GM21576 (cell line): ENCODE measurements around the gene AKR1A1.
"Not testable (repeated sequence)": the region's sequence is repeated elsewhere in the genome, so short reads cannot be mapped to it uniquely, and the experiment has no call there.

Source experiments
- ATAC-seq: cut with Tn5 transposase; IDR thresholded peaks from one replicate; pipeline ENCODE4 v1.9.1; 2021; ENCODE audit warnings: mild to moderate bottlenecking, moderate library complexity; ENCODE audit not compliant: unreplicated experiment

Gene AKR1A1

DNA sequence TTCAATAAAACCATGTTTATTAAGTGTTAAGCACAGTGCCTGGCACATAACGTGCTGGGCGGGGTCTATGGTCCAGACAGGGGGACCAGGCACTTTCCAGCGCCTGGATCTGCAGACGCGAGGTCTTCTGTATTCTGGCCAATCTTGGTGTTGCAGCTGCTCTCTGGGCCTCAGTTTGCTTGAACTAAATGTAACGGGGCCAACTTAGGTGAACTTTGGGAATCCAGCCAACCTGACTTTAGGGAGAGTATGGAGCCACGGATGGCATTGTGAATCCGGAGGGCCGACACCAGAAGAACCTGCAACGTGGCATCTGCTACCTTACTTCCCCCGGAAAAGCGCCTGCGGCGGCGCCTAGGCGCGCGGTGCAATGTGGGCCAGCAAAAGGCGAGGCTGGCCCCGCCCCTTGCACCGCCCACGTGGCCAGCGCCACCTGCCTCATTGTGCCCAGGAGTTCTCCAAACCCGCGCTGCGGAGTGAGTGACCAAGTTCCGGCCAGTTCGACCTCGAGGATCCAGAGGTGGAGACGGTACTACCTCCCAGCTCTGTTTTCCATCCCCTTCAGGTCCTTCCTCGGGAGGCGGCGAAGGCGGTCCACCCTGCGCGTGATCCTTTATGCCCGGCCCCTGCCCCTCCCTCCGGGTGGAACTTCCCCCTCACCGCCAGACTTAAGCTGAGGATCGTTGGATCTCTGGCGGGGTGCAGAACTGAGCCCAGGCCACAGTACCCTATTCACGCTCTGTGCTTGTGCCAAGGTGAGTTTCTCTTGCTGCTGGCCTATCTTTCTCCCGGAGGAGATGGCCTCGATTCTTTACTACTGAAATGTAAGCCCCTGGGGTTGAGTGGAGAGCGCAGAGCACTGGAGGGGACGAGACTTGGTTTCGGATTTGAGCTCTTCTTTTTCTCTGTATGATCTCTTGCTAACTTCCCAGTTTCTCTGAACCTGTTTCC, at the start of gene AKR1A1:
TSS of gene AKR1A1 (plus strand) at position 426 of the 951 bp plus-strand sequence. CDS start 10,969 bp downstream, outside the sequence.
- peak; percentile 83 for ATAC-seq

DNA sequence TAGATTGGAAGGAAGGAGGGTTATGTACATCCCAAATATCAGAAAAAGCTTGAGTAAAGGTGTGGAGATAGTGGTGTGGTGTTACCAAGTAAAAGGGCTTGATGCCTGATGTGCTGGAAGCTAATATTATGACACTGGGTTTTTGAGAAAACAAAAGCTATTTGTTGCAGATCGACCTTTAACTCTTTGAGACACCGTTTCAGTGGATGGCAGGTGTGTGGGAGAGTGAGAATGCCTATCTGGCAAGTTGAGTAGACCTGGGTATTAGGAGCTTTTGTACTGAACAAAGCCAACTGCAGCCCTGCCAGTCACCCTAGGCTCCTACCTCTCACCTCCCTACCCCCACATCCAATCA, 49.1 kb upstream of the AKR1A1 start:
- ATAC-seq = no peak

DNA sequence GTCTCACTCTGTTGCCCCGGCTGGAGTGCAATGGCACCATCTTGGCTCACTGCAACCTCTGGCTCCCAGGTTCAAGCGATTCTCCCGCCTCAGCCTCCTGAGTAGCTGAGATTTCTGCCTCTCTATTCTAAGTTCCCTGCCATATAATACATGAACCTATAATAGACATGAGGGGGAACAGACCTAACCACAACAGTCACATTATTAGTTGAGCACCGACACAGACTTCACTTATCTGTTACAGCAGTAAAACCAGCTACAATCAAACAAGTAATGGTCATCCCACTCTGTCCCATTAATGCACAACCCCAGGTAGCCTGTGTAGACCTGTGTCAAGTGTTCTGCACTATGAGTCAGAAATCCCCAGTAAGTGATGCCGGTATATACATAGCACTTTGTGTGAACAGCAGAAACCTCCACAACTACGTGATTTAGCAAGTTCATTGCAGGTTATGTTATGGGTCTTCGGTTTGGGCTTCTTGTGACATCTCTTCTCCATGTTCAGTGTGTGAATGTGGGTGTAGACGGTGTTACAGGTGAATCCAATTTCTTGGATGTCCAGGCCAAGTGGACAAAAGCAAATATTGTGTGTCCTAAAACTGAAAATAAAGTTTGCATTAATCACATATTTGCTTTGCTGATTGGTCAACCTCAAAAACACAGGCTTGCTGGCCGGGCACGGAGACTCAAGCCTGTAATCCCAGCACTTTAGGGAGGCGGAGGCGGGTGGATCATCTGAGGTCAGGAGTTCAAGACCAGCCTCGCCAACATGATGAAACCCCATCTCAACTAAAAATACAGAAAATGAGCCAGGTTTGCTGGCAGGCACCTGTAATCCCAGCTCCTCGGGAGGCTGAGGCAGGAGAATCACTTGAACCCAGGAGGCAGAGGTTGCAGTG, 46.9 kb upstream of the AKR1A1 start:
- no peak for ATAC-seq

DNA sequence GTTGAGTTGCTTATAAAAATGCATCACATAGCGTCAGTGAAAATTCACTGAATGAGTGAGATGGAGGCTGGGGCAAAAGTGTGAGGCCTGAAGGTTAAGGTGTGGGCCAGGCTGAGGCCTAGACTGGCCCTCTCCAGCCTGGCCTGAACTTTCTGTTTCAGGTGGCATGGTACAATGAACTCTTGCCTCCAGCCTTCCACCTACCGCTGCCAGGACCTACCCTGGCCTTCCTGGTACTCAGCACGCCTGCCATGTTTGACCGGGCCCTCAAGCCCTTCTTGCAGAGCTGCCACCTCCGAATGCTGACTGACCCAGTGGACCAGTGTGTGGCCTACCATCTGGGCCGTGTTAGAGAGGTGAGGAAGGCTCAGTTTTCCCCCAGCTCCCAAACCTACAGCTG, 43.4 kb upstream of the AKR1A1 start:
- no peak for ATAC-seq

DNA sequence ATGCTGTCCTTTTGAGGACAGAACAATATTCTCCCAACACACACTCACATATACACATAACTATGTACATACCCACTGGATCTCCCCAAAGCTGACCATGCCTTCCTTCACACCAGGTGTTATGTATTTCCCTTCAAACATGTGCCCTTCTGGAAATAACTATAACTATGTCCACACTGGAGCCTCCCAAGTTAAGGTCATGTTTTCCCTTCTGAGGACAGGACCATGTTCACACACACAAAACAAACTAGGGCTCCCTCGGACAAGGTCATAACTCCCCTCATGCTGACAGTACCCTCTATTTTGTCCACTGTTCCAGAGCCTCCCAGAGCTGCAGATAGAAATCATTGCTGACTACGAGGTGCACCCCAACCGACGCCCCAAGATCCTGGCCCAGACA, 42.7 kb upstream of the AKR1A1 start:
- no peak for ATAC-seq

DNA sequence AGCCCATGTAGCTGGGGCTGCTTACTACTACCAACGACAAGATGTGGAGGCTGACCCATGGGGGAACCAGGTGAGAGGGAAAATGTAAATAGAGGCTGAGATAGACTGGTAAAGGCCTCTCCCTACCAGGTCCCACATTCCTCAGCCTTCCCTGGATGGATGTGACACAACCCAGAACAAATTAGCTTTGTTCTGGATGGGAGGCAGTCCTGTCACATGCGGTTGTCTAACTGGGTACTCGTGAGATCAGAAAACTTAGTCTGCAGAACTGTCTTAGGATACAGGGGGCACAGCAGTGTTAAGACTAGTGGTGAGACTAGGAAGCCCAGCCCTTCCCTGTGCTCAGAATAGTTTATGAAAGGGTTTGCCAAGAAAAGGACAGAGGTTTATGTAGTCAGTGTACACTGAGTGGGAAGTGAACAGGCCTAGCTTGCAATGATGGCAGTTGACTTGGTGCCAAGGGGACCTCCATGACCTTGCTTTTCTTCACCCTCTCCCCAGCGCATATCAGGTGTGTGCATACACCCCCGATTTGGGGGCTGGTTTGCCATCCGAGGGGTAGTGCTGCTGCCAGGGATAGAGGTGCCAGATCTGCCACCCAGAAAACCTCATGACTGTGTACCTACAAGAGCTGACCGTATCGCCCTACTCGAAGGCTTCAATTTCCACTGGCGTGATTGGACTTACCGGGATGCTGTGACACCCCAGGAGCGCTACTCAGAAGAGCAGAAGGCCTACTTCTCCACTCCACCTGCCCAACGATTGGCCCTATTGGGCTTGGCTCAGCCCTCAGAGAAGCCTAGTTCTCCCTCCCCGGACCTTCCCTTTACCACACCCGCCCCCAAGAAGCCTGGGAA, 42.1 kb upstream of the AKR1A1 start:
- ATAC-seq = no peak

DNA sequence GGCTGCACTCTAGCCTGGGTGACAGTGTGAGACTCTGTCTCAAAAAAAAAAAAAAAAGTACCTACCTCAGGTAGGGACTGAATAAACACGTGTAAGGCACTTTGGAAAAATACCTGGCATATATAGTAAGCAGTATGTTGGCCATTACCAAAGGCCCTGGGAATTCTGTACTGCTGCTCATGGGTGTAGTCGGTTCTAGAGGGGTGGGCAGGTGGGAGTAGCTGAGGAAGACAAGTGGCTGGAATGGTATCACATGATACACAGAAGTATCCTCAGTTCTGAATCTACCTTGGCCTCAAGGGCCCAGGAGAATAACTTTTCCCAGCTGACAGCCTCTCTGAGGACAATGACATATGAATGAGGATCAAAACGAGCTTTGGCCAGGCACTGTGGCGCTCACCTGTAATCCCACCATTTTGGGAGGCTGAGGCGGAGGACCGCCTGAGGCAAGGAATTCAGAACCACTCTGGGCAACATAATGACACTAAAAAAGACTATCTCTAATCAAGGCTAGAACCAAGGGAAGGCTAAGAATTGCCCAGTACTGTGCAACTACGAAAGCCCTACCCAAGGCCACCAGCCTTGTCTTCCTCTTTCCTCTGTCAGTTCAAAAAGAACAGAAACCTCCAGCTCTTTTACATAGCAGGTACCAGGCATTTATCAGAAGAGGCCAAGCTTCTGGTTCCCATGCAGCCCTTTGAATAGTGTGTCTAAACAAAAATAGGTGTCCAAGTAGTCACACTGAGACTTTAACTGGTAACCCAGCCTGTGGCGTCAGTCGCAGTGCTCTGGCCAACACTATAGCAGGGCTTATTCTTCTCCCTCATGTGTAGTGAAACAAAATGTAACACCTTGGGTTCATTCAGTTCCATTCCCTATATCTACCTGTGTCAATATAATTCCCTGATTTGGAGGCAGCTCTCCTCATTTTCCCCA, 40.3 kb upstream of the AKR1A1 start:
- no peak for ATAC-seq

DNA sequence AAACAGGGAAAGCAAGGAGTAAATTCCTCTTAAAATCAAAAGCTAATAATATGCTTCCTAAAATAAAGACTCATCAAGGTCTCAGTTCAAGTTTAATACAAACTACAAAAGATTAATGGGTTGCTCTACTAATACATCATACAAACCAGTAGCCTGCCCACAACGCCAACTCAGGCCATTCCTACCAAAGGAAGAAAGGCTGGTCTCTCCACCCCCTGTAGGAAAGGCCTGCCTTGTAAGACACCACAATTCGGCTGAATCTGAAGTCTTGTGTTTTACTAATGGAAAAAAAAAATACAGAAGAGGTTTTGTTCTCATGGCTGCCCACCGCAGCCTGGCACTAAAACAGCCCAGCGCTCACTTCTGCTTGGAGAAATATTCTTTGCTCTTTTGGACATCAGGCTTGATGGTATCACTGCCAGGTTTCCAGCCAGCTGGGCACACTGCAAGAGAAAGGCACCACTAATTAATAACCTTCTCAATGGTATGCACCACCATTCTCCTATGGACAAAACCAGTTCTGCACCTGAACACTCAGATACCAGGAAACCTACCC, 39.6 kb upstream of the AKR1A1 start:
- no peak for ATAC-seq

DNA sequence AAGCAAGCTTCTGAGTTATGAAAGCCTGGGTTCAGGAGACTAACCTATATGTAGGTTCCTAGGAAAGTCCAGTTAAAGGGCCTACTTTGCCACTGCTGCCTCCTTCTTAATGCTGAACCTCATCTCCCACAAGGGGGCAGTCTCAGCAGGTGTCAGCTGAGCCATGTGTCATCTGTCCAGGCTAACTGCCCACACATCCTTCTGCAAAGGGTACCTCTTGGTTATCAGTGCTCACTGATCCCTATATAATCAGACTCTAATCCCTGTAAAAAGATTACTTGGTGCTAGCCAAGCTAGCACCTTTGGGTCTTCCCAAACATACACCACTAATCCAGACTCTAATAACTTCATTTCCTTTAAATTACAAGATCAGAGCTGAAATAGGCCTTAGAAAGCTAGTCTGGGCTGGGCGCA, 38.0 kb upstream of the AKR1A1 start:
- ATAC-seq = no peak

DNA sequence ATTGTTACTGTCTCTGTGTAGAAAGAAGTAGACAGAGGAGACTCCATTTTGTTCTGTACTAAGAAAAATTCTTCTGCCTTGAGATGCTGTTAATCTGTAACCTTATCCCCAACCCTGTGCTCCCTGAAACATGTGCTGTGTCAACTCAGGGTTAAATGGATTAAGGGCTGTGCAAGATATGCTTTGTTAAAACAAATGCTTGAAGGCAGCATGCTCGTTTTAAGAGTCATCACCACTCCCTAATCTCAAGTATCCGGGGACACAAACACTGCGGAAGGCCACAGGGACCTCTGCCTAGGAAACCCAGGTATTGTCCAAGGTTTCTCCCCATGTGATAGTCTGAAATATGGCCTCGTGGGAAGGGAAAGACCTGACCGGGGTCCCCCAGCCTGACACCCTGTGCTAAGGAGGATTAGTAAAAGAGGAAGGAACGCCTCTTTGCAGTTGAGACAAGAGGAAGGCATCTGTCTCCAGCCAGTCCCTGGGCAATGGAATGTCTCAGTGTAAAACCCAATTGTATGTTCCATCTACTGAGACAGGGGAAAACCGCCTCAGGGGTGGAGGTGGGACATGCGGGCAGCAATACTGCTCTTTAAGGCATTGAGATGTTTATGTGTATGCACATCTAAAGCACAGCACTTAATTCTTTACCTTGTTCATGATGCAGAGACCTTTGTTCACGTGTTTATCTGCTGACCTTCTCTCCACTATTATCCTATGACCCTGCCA, 36.9 kb upstream of the AKR1A1 start:
- not testable (repeated sequence) for ATAC-seq

DNA sequence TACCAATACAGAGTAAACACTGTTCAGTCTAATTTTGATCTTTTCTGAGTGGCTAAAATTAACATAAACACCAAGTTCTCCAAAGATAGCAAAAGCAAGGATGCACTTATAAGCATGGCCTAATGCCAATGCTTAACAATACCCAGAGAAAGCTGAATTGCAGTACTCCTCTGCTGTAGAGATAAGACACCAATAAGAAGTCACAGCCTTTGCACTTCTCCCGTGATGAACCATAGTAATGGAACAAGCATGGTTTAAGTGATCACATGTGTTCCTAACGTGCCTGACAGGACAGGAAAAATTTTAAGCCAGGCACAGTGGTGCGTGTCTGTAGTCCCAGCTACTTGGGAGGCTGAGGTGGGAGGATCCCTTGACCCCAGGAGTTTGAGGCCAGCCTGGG, 34.6 kb upstream of the AKR1A1 start:
- no peak for ATAC-seq

DNA sequence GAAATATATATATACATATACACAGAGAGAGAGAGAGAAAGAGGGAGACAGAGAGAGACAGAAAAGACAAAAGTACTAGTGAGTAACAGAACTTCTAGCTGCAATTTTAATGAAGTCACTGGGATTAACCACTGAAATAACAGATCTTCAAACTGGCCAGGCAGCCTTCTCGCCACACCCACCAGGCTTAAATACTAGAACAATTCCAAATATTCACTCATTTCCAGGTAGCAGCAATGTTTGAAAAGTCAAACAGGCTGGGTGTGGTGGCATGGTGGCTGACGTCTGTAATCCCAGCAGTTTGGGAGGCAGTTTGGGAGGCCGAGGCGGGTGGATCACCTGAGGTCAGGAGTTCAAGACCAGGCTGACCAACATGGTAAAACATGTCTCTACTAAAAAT, 34.2 kb upstream of the AKR1A1 start:
- ATAC-seq = no peak

DNA sequence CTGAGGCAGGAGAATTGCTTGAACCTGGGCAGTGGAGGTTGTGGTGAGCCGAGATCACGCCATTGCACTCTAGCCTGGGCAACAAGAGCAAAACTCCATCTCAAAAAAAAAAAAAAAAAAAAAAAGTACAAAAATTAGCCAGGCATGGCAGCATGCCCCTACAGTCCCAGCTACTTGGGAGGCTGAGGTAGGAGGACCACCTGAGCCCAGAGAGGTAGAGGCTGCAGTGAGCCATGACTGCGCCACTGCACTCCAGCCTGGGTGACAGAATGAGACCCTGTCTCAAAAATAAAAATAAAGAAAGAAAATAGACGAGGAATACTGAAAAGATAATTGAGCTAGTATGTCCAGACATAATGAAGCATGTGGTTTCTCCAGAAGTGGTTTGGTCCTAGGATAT, 32.3 kb upstream of the AKR1A1 start:
- not testable (repeated sequence) for ATAC-seq

DNA sequence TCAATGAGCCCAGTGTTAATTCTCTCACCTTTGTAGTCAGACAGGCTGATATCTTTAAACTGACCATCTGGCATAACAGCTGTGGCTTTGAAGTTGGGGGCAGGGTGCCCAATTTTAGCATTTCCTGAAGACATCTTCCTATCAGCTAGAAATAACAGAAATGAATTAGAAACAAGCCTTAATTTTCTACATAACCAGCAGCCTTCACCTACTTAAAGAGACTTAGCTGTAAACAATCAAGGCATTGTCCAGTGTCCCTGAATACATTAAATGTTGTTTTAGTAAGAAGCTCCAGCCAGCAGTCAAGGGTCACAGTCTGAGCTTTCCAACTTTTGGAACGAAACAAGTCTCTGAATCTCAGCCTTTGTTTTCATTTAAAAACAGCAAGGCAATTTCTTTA, 31.7 kb upstream of the AKR1A1 start:
- no peak for ATAC-seq

DNA sequence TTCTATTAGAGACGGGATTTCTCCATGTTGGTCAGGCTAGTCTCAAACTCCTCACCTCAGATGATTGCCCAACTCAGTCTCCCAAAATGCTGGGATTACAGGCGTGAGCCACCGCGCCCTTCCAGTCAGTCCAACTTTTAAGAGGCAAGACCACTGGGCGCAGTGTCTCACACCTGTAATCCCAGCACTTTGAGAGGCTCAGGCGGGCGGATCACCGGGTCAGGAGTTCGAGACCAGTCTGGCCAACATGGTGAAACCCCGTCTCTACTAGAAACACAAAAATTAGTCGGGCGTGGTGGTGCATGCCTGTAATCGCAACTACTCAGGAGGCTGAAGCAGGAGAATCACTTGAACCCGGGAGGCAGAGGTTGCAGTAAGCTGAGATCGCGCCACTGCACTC, 30.9 kb upstream of the AKR1A1 start:
- ATAC-seq = not testable (repeated sequence)

DNA sequence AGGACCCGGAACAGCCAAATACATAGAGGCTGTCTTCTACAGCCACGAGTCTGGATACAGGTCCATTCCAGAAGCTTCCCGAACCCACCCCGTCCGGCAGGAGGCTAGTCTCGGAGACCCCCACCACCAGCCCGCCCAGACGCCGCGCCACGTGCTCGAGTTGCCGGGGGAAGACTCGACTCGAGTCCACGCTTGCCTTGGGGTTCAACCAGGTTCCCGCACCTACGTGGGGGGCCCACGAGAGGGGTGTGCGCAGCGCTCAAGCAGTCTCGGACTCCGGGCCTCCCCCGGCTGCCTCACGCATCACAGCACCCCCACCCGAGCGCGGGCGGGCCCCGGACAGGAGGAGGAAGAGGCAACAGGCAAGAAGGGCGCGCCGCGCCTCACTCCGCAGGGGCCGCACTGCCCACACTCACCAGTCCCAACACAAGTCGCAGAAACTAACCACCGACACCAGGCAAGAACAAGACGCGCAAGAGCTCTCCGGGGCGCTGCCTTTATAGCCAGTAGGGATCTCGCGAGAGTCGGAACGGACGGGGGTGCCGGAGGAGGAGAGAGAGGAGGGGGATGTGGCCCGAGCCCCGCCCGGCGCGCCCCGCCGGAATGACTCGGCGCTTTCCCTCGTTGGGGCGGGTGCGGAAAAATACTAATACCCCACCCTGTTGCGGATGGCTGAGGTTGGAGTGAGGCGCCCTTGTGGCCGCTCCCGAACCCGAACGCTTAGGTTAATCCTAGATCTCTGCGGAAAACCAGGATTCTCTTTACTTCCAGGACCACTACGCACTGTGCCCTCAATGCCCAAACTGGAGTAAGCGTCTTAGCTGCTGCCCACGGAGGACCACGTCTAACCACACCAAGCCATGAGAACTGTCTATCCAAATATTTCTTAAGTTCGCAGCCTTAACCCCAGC, 29.0 kb upstream of the AKR1A1 start, which contains the start of gene PRDX1:
TSS of gene PRDX1 (minus strand) at position 472 of the 911 bp plus-strand sequence. CDS start 2,841 bp downstream, outside the sequence.
- ATAC-seq = peak; percentile 82

DNA sequence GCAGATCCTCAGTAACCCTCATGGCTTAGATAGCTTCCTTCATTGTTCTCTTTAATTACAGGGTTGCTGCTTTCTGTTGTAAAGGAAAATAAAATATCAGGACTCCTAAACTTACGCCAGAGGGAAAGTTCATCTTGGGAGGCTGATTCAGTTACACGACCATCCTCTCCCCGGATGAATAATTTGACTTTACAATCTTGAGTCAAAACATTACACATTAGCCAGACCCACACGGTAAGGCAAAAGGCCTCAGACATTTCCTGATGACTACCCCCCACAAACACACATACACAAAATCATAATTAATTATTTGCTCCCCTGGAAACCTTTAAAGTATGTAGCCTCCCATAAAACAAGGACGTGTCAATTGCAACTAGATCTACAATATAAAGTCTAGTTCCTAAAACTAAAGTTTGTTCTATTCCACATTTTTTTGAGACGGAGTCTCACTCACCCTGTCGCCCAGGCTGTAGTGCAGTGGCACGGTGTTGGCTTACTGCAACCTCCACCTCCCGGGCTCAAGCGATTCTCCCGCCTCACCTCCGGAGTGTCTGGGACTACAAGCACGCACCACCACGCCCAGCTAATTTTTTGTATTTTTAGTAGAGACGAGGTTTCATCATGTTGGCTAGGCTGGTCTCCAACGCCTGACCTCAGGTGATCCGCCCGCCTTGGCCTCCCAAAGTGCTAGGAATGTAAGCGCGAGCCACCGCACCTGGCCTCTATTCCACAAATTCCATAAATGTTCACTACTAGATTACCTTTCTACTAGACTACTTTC, 28.1 kb upstream of the AKR1A1 start:
- no peak for ATAC-seq
